PC-9 (cell line): Measurements from ENCODE around the gene ACSF2.

Source experiments
- EZH2 ChIP-seq: fragments of 200-600 bp; sonication (generic); IDR thresholded peaks from 2 replicates; pipeline ENCODE4 v1.8.0; 2017; ENCODE audit warnings: antibody characterized with exemption, low read depth
- TF ChIP-seq, protein P1 (sequence below): fragments of 200-600 bp; sonication (generic); conservative IDR thresholded peaks from 2 replicates; pipeline ENCODE4 v1.6.1; 2017; ENCODE audit warnings: mixed run types, antibody characterized with exemption, mild to moderate bottlenecking, moderate library complexity

- TF ChIP-seq, protein P1, sequence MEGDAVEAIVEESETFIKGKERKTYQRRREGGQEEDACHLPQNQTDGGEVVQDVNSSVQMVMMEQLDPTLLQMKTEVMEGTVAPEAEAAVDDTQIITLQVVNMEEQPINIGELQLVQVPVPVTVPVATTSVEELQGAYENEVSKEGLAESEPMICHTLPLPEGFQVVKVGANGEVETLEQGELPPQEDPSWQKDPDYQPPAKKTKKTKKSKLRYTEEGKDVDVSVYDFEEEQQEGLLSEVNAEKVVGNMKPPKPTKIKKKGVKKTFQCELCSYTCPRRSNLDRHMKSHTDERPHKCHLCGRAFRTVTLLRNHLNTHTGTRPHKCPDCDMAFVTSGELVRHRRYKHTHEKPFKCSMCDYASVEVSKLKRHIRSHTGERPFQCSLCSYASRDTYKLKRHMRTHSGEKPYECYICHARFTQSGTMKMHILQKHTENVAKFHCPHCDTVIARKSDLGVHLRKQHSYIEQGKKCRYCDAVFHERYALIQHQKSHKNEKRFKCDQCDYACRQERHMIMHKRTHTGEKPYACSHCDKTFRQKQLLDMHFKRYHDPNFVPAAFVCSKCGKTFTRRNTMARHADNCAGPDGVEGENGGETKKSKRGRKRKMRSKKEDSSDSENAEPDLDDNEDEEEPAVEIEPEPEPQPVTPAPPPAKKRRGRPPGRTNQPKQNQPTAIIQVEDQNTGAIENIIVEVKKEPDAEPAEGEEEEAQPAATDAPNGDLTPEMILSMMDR = no peak
- no peak for TF ChIP-seq EZH2
Measured at GRCh38 chr17:50457621-50458020, 31.6 kb downstream of the ACSF2 start.
